K562 (cell line): ENCODE measurements around the gene IDNK.

Source experiments
- CTBP1 ChIP-seq: fragments of 450-650 bp; IDR thresholded peaks from 2 replicates; pipeline ENCODE4 v1.6.1; 2016; ENCODE audit warnings: borderline replicate concordance
- EGR1 ChIP-seq: fragments of 450-650 bp; conservative IDR thresholded peaks from 2 replicates; pipeline ENCODE4 v1.6.1; 2017; ENCODE audit warnings: mild to moderate bottlenecking
- ETV1 ChIP-seq: fragments of 450-650 bp; conservative IDR thresholded peaks from 2 replicates; pipeline ENCODE4 v1.6.1; 2016; ENCODE audit warnings: missing genetic modification characterization, control low read depth, low read depth, missing compliant biosample characterization
- HCFC1 ChIP-seq: IDR thresholded peaks from 2 replicates; pipeline ENCODE4 v1.6.1; 2012; ENCODE audit warnings: low read depth, low read length, improper control_type of control experiment
- MEIS2 ChIP-seq: fragments of 450-650 bp; IDR thresholded peaks from 2 replicates; pipeline ENCODE4 v1.6.1; 2014; ENCODE audit warnings: mild to moderate bottlenecking; ENCODE audit not compliant: partially characterized antibody
- NCOA1 ChIP-seq: fragments of 450-650 bp; IDR thresholded peaks from 2 replicates; pipeline ENCODE4 v1.6.1; 2016; ENCODE audit warnings: low read depth
- POLR2AphosphoS5 ChIP-seq: IDR thresholded peaks from 2 replicates; pipeline ENCODE4 v1.6.1; 2011; ENCODE audit warnings: mild to moderate bottlenecking, low read depth, low read length, moderate library complexity; ENCODE audit not compliant: control insufficient read depth, insufficient read depth
- RBM14 ChIP-seq: fragments of 200-400 bp; formaldehyde crosslinking; IDR thresholded peaks from 2 replicates; pipeline ENCODE4 v1.6.1; 2018; ENCODE audit warnings: low read depth, mild to moderate bottlenecking, low read length, moderate library complexity, borderline replicate concordance; ENCODE audit not compliant: insufficient read depth
- SIN3A ChIP-seq, 2 experiments: fragments of 150-350 bp in 1 of 2; IDR thresholded peaks; 2 replicates each; pipeline ENCODE4 v1.6.1; 2011 to 2016; ENCODE audit warnings: borderline replicate concordance in 2 of 2, low read depth in 2 of 2, low read length in 2 of 2, mild to moderate bottlenecking in 2 of 2, moderate library complexity in 2 of 2; ENCODE audit not compliant: control insufficient read depth in 1 of 2
- SMC3 ChIP-seq: conservative IDR thresholded peaks from 2 replicates; pipeline ENCODE4 v1.6.1; 2011; ENCODE audit warnings: low read depth, low read length, improper control_type of control experiment; ENCODE audit not compliant: insufficient read depth
- TOE1 ChIP-seq, 2 experiments: fragments of 450-650 bp in 1 of 2; sonication (generic) in 1 of 2; formaldehyde crosslinking in 1 of 2; IDR thresholded peaks; 2 replicates each; pipeline versions ENCODE4 v1.7.1 to v1.8.0; 2016 to 2022; ENCODE audit warnings: borderline replicate concordance in 2 of 2, mild to moderate bottlenecking in 2 of 2, antibody characterized with exemption in 1 of 2, inconsistent platforms in 1 of 2, low read depth in 1 of 2, missing genetic modification reagents in 1 of 2, moderate library complexity in 1 of 2
- USF2 ChIP-seq: sonication (generic); formaldehyde crosslinking; IDR thresholded peaks from 2 replicates; pipeline ENCODE4 v1.5.0; 2020; ENCODE audit warnings: missing genetic modification reagents
- ZNF121 ChIP-seq: sonication (generic); formaldehyde crosslinking; conservative IDR thresholded peaks from 2 replicates; pipeline ENCODE4 v1.8.0; 2022; ENCODE audit warnings: missing genetic modification reagents
- ZNF398 ChIP-seq: fragments of 250-450 bp; sonication (Bioruptor Pico); IDR thresholded peaks from 2 replicates; pipeline ENCODE4 v1.8.0; 2021; ENCODE audit warnings: moderate library complexity, mild to moderate bottlenecking, inconsistent platforms

GRCh38 chr9:83677596-83677995 lies 54.7 kb downstream of the IDNK start:
- TF ChIP-seq EGR1, result no peak
- no peak for TF ChIP-seq CTBP1
- no peak for TF ChIP-seq SMC3
- no peak for TF ChIP-seq ZNF398 (CRISPR knock-in tag)
- no peak for TF ChIP-seq ETV1 (tag)
- no peak for TF ChIP-seq MEIS2
- TF ChIP-seq RBM14, result no peak
- TF ChIP-seq ZNF121 (CRISPR knock-in tag), result no peak
- no peak for TF ChIP-seq TOE1 (IDR thresholded peaks at IDR 0.05; ENCODE audit: borderline replicate concordance)
- TF ChIP-seq TOE1 (CRISPR knock-in tag; IDR thresholded peaks at IDR 0.05; ENCODE audit: borderline replicate concordance, low read depth), result no peak
- no peak for TF ChIP-seq NCOA1
- no peak for TF ChIP-seq POLR2AphosphoS5
- TF ChIP-seq SIN3A (IDR thresholded peaks at IDR 0.05; ENCODE audit: borderline replicate concordance in 2 of 2, control insufficient read depth in 1 of 2, low read depth in 2 of 2, low read length in 2 of 2), result no peak
- no peak for TF ChIP-seq HCFC1
- TF ChIP-seq USF2 (CRISPR knock-in tag), result no peak
